IPS-11a (cell line): Measurements from ENCODE around the gene AMZ2.
"Not testable (repeated sequence)": the region's sequence is repeated elsewhere in the genome, so short reads cannot be mapped to it uniquely, and the experiment has no call there.

ENCODE experiments used
- H3K4me3 ChIP-seq: one replicate; pipeline ENCODE4 v1.5.1; 2013; ENCODE audit warnings: low read depth, low read length, control low read depth

The AMZ2 gene

GRCh38 chr17:68248891-68249290, 1.0 kb downstream of the AMZ2 start:
- H3K4me3 ChIP-seq: no peak overlapping the region

GRCh38 chr17:68249354-68249765, 1.5 kb downstream of the AMZ2 start:
- no peak overlapping the region for H3K4me3 ChIP-seq

- not testable (repeated sequence) for H3K4me3 ChIP-seq
Measured at GRCh38 chr17:68253426-68253825, 5.6 kb downstream of the AMZ2 start.

- H3K4me3 ChIP-seq: no peak overlapping the region
Measured at GRCh38 chr17:68255151-68255550, 7.3 kb downstream of the AMZ2 start.

GRCh38 chr17:68255731-68256538, 8.1 kb downstream of the AMZ2 start:
- H3K4me3 ChIP-seq: no peak overlapping the region

DNA sequence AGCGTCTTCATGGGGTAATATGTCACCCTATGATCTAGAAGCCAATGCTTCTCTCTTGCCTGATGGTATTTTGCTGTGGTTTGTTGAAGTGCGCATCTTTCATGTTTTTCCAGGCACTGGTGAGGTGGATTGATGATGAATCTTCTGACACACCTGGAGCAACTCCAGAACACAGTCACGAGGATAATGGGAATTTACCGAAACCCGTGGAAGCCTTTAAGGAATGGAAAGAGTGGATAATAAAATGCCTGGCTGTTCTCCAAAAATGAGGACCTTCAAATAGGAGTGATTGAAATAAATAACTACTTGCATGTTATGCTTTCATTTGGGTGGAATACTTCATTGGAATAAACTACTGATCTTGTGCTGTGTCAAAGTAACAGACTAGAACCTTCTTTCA, 8.9 kb downstream of the AMZ2 start:
- H3K4me3 ChIP-seq: not testable (repeated sequence)

- no peak overlapping the region for H3K4me3 ChIP-seq
Measured at GRCh38 chr17:68257934-68258333, 10.1 kb downstream of the AMZ2 start.

- not testable (repeated sequence) for H3K4me3 ChIP-seq
Measured at GRCh38 chr17:68258890-68259647, 11.2 kb downstream of the AMZ2 start.

GRCh38 chr17:68259648-68259951, 11.8 kb downstream of the AMZ2 start:
- H3K4me3 ChIP-seq: not testable (repeated sequence)

DNA sequence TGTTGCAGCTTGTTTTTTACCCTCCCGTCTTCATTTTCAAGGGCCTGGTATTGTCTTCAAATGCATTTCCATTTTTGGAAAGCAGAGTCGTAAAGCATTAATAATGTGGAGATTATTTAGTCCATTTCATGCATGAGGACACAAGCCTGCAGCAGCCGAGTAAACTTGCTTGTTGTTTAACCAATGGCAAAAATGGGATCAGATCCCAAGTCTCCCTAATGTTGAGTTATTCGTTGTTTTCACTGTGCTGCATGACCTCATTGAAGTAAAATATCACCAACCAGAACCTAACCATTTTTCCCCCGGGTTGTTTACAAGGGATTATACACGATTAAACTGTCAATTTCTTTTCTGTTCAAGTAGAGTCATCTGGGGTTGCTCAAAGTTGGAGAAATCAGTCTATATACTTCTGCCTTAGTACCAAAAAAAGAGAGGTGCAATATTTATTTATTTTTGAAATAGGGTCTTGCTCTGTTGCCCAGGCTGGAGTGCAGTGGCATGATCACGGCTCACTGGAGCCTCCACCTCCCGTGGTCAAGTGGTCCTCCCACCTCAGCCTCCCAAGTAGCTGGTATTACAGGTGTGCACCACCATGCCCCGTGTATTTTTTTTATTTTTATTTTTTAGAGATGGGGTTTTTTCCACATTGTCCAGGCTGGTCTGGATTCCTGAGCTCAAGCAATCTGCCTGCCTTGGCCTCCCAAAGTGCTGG, 12.4 kb downstream of the AMZ2 start:
- no peak overlapping the region for H3K4me3 ChIP-seq

DNA sequence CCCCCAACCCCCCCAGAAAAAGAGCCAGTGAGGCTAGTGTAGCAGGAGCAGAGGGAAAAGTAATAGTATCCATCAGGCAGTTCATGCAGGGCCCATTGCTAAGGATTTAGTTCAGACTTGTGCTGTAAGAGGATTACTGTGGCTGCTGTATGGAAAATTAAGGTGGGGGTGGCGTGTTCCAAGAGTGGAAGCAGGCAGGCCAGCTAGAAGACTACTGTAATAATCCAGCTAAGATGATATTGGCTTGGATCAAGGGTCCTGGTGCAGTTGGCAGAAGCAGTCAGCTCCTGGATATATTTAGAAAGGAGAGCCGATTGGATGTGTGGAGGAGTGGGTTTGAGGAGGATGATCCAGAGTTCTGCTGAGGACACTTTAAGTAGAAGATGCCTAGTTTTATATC, 14.6 kb downstream of the AMZ2 start:
- H3K4me3 ChIP-seq: not testable (repeated sequence)

DNA sequence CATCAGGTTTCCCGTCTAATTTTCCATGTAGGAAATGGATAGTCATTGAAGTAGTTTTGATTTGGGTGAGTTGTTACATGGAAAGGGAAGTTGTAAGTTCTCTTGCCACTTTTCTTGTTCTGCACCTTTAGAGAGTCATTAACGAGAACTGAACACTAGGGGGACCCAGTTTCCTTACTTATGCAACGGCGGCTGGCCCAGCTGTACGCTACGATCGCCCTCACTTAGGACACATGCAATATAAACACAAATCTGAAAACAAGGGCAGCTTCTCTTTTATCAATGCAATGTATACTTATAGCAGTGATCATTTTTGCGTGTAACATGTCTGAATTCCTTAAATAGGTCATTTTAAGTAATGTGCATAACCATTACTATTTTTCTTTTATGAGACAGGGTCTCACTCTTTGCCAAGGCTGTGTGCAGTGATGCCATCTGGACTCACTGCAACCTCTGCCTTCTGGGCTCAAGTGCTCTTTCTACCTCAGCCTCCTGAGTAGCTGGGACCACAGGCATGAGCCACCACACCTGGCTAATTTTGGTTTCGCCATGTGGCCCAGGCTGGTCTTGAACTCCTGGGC, 15.3 kb downstream of the AMZ2 start:
- H3K4me3 ChIP-seq: not testable (repeated sequence)

DNA sequence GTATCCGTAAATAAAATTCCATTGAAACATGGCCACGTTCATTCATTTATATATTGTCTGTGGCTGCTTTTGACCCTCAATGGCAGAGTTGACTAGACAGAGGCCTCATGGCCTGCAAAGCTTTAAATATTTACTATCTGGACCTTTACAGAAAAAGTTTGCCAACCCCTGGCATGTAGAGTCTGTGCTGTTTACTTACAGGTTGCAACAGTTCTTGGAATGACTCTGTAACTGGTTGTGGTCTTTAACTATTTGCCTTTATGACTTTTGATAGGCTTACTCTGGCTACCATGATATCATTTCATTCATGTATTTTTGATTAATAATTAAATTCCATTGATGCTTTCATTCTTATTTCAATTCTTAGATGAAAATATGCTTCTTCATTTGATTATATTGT, 18.0 kb downstream of the AMZ2 start:
- not testable (repeated sequence) for H3K4me3 ChIP-seq

GRCh38 chr17:68273722-68274121, 25.9 kb downstream of the AMZ2 start:
- H3K4me3 ChIP-seq: no peak overlapping the region

- H3K4me3 ChIP-seq: not testable (repeated sequence)
Measured at GRCh38 chr17:68276339-68276738, 28.5 kb downstream of the AMZ2 start.

DNA sequence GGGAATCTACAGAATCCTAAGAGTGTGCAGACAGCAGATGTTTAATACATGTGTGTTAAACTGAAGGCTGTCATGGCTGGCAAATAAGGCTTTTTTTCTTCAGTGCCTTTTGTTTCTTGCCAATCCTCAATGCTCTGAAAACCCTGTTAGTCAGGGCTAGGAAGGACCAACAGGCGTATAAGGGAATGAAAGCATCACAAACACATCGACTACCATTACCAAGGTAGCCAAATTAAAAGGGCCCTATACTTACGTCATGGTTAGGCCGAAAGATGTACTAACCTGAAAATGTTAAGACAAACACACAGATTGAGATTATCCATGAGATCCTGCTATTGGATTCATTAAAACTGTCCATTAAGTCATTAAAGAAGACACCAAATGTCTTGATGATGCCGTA, 30.0 kb downstream of the AMZ2 start:
- no peak overlapping the region for H3K4me3 ChIP-seq

GRCh38 chr17:68281965-68282364, 34.1 kb downstream of the AMZ2 start:
- H3K4me3 ChIP-seq: not testable (repeated sequence)

DNA sequence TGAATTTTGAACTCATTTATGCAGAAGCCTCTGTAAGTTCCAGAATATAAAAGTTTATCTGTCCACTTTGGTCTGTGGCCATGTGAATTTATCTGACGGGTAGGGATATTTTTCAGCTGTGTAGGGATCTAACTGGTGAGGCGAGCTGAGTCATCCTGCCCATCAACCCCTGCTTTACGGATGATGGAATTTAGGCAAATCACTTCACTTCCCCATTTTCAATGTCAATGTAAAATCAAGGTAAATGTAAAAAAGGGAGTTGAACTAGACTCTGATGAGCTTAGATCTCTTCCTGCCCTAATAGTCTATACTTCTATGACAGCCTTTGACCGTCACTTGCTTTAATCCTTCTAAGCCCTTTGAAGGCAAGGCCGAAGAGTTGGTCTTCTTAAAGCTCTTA, 40.5 kb downstream of the AMZ2 start:
- H3K4me3 ChIP-seq: no peak overlapping the region

GRCh38 chr17:68288804-68289203, 41.0 kb downstream of the AMZ2 start:
- no peak overlapping the region for H3K4me3 ChIP-seq

DNA sequence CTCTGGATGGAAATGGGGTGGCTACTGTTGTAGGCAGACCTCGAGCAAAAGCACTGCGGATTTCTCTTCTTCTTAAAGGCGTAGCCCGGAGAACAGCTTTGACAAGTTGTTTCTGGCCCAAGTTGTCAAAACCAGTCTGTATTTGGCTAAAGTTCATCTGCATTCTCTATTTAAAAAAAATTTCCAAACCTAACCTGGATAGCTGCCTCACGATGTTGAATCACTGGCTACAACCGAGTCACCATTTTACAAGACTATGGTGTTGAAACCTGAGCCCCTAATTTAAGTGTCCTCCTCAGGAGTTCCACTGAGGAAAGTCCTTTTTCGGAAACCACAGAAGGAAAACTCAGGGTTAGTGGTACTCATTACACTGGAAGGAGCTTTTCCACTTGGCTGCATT, 41.6 kb downstream of the AMZ2 start:
- H3K4me3 ChIP-seq: no peak overlapping the region

GRCh38 chr17:68289936-68290267, 42.1 kb downstream of the AMZ2 start:
- H3K4me3 ChIP-seq: no peak overlapping the region
